Measurements from ENCODE around the gene PAK4. TPM values are rescaled to one million over a fixed set of nuclear protein-coding genes. Genes with fewer than 3 reads are reported as not detected.

The PAK4 gene
- total RNA-seq, 1 donor from 2014 or later: 23.7 TPM

DNA sequence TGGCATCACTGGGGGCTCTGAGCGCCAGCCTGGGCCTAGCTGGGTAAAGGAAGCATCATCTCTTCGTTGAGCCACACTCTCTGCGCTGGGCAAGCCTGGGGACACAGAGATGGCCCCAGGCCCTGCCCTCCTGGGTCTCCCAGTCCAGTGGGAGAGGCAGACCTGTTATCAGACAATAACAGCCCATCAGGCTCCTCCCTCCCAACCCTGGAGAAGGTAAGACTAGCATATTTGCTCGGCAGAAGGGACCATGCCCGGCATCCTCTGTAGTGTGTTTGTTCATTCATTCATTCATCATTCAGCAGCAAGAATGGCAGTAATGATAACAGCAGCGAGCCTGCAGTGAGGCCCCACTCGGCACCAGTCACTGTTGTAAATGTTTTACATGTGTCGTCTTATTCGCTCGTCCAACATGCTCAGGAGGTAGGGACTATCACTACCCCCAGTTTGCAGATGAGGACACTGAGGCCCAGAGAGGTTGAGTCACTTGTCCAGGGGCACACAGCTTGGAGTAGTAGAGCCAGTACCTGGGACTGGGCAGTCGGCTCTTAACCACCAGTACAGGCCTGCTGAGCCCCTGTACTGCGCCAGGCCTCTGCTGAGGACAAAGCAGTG lies 33.2 kb downstream of the PAK4 start:
- TF ChIP-seq, protein P1, sequence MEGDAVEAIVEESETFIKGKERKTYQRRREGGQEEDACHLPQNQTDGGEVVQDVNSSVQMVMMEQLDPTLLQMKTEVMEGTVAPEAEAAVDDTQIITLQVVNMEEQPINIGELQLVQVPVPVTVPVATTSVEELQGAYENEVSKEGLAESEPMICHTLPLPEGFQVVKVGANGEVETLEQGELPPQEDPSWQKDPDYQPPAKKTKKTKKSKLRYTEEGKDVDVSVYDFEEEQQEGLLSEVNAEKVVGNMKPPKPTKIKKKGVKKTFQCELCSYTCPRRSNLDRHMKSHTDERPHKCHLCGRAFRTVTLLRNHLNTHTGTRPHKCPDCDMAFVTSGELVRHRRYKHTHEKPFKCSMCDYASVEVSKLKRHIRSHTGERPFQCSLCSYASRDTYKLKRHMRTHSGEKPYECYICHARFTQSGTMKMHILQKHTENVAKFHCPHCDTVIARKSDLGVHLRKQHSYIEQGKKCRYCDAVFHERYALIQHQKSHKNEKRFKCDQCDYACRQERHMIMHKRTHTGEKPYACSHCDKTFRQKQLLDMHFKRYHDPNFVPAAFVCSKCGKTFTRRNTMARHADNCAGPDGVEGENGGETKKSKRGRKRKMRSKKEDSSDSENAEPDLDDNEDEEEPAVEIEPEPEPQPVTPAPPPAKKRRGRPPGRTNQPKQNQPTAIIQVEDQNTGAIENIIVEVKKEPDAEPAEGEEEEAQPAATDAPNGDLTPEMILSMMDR (IDR thresholded peaks at IDR 0.05; ENCODE audit: insufficient read depth, low read length, poor library complexity, severe bottlenecking): no peak
- no peaks in the 10 kb centered on the region for H3K27me3 ChIP-seq (ENCODE audit: control insufficient read depth, insufficient read depth, low read length)
- DNase-seq (ENCODE audit: low read depth): no peak
- H3K4me3 ChIP-seq (ENCODE audit: low read depth, low read length): no peak overlapping the region
- H3K36me3 ChIP-seq (ENCODE audit: control insufficient read depth, insufficient read depth, low read length): no peaks in the 10 kb centered on the region

DNA sequence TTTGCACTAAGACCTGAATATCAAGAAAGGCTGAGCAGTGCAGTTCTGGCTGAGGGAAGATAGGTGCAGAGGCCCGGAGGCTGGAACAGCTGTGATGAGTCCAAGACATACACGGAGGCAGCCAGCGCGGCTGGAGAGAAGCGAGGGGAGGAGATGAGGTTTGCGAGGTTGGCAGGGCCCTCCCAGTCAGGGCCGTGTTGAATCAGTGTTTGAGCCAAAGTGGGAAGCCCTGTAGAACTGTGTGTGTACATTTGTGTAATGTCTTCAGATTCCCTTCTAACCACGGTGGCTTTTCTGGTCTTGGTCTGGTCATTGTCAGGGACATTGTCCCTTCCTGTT lies 34.9 kb downstream of the PAK4 start:
- Histone ChIP-seq H3K4me3 (ENCODE audit: low read depth, low read length) (no peak overlapping the region), H3K36me3 (ENCODE audit: control insufficient read depth, insufficient read depth, low read length) (no peaks in the 10 kb centered on the region), H3K27me3 (ENCODE audit: control insufficient read depth, insufficient read depth, low read length) (no peaks in the 10 kb centered on the region)
- no peak for DNase-seq (ENCODE audit: low read depth)
- TF ChIP-seq, protein P1 (IDR thresholded peaks at IDR 0.05; ENCODE audit: insufficient read depth, low read length, poor library complexity, severe bottlenecking): no peak

DNA sequence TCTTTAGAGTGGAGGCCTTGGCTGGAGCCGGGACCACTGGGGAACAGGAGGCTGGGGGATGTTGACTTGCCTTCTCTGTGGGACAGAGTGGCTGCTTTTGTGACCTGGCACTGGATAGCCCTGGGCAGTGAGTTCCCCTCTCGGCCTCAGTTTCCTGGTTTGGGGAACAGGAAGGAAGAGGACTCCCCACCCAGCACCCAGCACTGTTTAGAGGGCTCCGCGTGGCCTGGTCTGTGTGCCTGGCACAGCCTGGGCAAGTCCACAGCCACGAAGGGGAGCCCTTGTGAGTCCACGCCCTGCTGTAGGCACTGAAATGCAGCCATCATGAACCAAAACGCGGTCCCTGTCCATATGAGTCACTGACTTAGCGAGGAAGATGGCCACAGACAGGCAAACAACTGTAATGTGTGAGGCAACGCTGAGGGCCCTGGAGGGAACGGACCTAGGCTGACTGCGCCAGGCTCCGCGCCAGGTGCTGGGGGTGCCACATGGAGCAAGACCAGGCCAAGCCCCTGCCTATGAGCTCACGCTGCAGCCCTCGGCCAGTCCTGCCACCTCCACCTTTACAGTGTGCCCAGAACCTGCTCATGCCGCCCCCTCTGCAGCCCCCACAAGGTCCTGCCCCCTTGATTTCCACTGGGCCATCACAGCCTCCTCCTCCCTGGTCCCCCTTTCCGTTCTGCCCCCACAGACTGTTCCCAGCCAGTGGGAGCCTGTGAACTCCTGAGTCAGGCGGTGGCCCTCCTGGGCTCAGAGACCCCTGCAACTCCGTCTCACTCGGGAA lies 35.5 kb downstream of the PAK4 start:
- Histone ChIP-seq H3K4me3 (ENCODE audit: low read depth, low read length) (no peak overlapping the region), H3K36me3 (ENCODE audit: control insufficient read depth, insufficient read depth, low read length) (no peaks in the 10 kb centered on the region), H3K27me3 (ENCODE audit: control insufficient read depth, insufficient read depth, low read length) (no peaks in the 10 kb centered on the region)
- TF ChIP-seq, protein P1 (IDR thresholded peaks at IDR 0.05; ENCODE audit: insufficient read depth, low read length, poor library complexity, severe bottlenecking): no peak
- no peak for DNase-seq (ENCODE audit: low read depth)

DNA sequence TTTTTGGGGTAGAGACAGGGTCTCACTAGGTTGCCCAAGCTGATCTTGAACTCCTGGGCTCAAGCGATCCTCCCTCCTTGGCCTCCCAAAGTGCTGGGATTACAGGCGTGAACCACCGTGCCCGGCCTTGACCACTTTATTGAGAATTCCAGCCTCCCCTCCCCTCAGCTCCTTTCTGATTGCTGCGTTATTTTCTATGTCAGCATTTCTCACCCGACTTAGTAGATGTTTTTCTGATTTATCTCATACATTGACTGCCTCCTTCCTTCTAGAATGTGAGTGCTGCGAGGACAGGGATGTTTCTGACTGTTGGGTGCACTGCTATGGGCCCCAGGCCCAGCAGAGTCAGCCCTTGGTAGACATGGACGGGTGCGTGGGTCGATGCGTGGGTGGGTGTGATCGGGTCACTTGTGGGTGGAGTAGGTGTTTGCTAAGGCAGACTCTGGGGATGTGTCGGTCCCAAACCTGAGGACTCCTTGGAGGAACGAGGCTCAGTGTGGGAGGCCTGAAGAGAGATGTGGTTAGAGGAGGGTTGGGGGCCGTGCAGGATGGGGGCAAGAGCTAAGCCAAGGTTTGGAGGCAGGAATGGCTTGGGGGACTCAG lies 37.0 kb downstream of the PAK4 start:
- TF ChIP-seq, protein P1 (IDR thresholded peaks at IDR 0.05; ENCODE audit: insufficient read depth, low read length, poor library complexity, severe bottlenecking): no peak
- DNase-seq (ENCODE audit: low read depth): no peak

DNA sequence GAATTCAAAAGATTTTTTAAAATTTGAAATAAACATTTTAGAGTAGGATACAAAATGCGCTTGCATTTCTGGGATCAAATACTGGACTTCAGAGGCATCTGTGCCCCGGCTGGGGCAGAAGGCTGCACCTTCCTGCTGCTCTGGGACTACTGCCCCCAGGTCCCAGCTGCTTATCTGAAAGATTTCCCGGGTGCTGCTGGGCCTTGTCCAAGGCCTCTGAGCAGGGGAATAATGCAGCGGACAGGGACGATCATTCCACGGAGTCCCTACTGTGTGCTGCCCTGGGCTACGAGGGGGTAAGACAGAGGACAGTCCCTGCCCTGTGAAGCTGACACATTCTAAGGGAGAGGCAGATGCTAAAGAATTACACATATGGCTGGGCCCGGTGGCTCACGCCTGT lies 38.0 kb downstream of the PAK4 start:
- TF ChIP-seq, protein P1 (IDR thresholded peaks at IDR 0.05; ENCODE audit: insufficient read depth, low read length, poor library complexity, severe bottlenecking): no peak
- Histone ChIP-seq H3K4me3 (ENCODE audit: low read depth, low read length) (no peak overlapping the region), H3K36me3 (ENCODE audit: control insufficient read depth, insufficient read depth, low read length) (no peaks in the 10 kb centered on the region), H3K27me3 (ENCODE audit: control insufficient read depth, insufficient read depth, low read length) (no peaks in the 10 kb centered on the region)
- no peak for DNase-seq (ENCODE audit: low read depth)

More for the DNA sequence above, 37.0 kb downstream of the PAK4 start:
- Histone ChIP-seq H3K27me3 (ENCODE audit: control insufficient read depth, insufficient read depth, low read length) (no peaks in the 10 kb centered on the region), H3K36me3 (ENCODE audit: control insufficient read depth, insufficient read depth, low read length) (no peaks in the 10 kb centered on the region), H3K4me3 (ENCODE audit: low read depth, low read length) (no peak overlapping the region)

Measured in kidney epithelial cell (primary cell).